Measurements from ENCODE around the gene ALAS1.

ALAS1 gene

DNA sequence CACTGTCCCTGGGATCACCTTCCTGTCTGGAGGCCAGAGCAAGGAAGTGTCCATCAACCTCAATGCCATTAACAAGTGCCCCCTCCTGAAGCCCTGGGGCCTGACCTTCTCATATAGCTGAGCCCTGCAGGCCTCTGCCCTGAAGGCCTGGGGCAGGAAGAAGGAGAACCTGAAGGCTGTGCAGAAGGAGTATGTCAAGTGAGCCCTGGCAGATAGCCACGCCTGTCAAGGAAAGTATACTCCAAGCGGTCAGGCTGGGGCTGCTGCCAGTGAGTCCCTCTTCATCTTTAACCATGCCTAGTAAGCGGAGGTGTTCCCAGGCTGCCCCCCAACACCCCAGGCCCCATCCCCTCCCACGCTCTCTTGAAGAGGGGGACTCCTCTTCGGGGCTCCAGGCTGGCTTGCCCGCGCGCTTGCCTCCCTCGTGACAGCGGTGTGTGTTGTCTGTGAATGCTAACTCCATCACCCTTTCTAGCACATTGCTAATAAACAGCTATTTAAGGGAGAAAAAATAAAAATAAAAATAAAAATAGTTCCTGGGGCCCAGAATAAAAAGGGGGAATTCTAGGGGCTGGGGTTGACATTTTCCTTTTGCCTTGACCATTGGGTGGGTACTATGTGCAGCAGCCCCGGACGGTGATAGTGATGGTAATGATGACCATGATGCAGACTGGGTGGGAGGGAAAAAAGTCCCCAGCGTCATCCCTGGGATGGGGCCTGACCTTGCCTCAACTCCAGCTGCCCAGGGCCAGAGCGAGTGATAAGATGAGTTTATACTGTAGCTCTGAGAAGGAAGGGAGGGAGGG lies 3.3 kb upstream of the ALAS1 start:
- Mint-ChIP-seq H3K9me3 (no peaks in the 10 kb centered on the region), H3K4me3 (no peak overlapping the region), H3K4me1 (peaks cover 46% of the 10 kb centered on the region), H3K27ac (no peak overlapping the region), H3K36me3 (ENCODE audit: low read depth) (peaks cover 9% of the 10 kb centered on the region), H3K27me3 (ENCODE audit: low read depth, poor library complexity) (peaks cover 15% of the 10 kb centered on the region)
- DNase-seq, result no peak
- no peak for TF ChIP-seq CTCF (IDR thresholded peaks at IDR 0.05)

DNA sequence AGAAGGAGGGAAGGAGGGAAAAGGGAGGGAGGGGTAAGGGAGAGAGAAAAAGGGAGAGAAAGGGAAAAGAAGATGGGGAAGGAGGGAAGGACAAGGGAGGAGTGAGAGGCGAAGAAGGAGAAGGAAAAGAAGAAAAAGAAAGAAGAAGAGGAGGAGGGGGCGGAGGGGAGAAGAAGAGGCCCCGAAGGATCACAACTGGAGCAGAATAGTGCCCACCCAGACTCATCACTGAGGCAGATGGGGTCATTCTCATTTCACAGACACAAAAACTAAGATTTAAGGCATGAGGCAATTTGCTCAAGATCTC lies 2.7 kb upstream of the ALAS1 start:
- Mint-ChIP-seq H3K4me3 (no peak overlapping the region), H3K27ac (no peak overlapping the region), H3K9me3 (no peaks in the 10 kb centered on the region), H3K27me3 (ENCODE audit: low read depth, poor library complexity) (peaks cover 15% of the 10 kb centered on the region), H3K4me1 (peaks cover 46% of the 10 kb centered on the region), H3K36me3 (ENCODE audit: low read depth) (peaks cover 13% of the 10 kb centered on the region)
- no peak for TF ChIP-seq CTCF (IDR thresholded peaks at IDR 0.05)
- no peak for DNase-seq

DNA sequence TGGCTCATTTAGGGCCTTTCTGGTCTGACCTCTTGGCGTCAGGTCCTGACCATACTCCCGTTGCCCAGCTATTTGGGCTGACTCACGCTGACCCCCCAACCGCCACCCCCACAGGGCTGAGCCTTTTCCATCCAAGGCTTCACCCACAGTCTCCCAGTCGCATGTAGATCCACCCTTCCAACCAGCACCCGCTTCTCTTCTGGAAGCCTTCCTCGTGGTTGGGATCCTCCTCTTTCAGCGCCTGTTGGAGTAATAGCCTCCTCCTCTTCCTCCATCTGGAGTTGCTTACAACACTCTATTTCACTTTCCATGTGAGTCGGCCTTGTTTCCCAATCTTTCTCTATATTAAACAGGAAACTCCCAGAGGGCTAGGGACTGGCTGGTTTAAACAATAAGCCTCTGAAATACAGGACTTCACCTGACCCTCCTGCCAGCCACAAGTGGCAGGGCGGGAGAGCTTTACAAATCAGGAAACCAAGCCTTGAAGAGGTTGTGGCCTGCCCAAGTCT lies 2.1 kb upstream of the ALAS1 start:
- Mint-ChIP-seq H3K27me3 (ENCODE audit: low read depth, poor library complexity) (peaks cover 15% of the 10 kb centered on the region), H3K9me3 (no peaks in the 10 kb centered on the region), H3K27ac (peak overlapping the region; percentile 38), H3K4me1 (peaks cover 41% of the 10 kb centered on the region), H3K36me3 (ENCODE audit: low read depth) (peaks cover 17% of the 10 kb centered on the region), H3K4me3 (no peak overlapping the region)
- no peak for TF ChIP-seq CTCF (IDR thresholded peaks at IDR 0.05)
- DNase-seq, result no peak

DNA sequence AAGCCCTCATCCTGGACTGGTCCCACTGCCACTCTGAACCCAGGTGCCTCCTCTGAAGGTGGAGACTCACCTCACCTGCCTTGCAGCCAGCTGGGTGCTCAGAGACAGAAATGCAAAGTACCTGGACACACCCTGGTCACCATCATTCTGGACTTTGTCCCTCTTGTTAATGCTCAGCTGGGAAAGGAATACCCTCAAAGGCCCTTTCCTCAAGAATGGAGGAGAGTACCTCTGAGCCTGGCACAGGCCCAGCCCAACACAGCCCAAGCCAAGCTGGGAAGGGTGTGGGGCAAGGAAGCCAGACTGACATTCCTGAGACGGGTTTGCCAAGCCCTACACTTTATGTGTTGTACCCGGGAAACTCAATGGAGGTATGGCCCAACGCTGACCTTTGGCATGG lies 983 bp upstream of the ALAS1 start:
- H3K27ac Mint-ChIP-seq, result no peak overlapping the region
- no peak for DNase-seq
- H3K27me3 Mint-ChIP-seq (ENCODE audit: low read depth, poor library complexity), result peaks cover 15% of the 10 kb centered on the region
- H3K4me3 Mint-ChIP-seq, result no peak overlapping the region
- no peaks in the 10 kb centered on the region for H3K9me3 Mint-ChIP-seq
- no peak for TF ChIP-seq CTCF (IDR thresholded peaks at IDR 0.05)
- peaks cover 28% of the 10 kb centered on the region for H3K36me3 Mint-ChIP-seq (ENCODE audit: low read depth)
- peaks cover 32% of the 10 kb centered on the region for H3K4me1 Mint-ChIP-seq

DNA sequence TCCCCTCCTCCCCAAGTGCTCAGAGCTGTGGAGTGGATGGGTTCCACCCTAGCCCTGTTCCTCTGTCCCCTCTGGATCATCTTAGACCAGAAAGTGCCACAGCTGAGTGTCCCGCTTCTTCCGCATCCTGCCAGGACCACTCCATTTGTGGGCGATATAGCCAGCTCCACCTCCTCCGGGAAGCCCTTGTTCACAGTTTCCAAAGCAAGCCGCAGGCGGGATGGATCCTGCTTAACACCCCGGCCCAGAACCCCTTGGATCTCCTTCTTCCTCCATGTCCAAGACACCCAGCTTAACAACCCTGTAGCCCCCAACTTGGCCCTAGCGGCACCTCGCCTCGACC lies 490 bp upstream of the ALAS1 start:
- H3K36me3 Mint-ChIP-seq (ENCODE audit: low read depth), result peaks cover 33% of the 10 kb centered on the region
- H3K9me3 Mint-ChIP-seq, result no peaks in the 10 kb centered on the region
- peaks cover 32% of the 10 kb centered on the region for H3K4me1 Mint-ChIP-seq
- peaks cover 15% of the 10 kb centered on the region for H3K27me3 Mint-ChIP-seq (ENCODE audit: low read depth, poor library complexity)
- TF ChIP-seq CTCF (IDR thresholded peaks at IDR 0.05), result no peak
- H3K4me3 Mint-ChIP-seq, result peak overlapping the region; percentile 73
- no peak overlapping the region for H3K27ac Mint-ChIP-seq
- no peak for DNase-seq

Measured in nephron progenitor cell (in vitro differentiated cells).